Body of pancreas (tissue), 4 donors: ENCODE results near the gene UMODL1.

Experiments
- CTCF ChIP-seq, 7 experiments: fragments of 450-650 bp in 4 of 7; fragments of 200-600 bp in 3 of 7; sonication (generic) in 3 of 7; IDR thresholded peaks; one replicate each; pipeline ENCODE4 v1.5.1; 2016 to 2019; ENCODE audit warnings: antibody characterized with exemption in 7 of 7
- POLR2A ChIP-seq, 3 donors: fragments of 450-650 bp; IDR thresholded peaks; one replicate each; pipeline ENCODE4 v1.6.1; 2016; ENCODE audit warnings: antibody characterized with exemption in 3 of 3, mild to moderate bottlenecking in 2 of 3

- TF ChIP-seq CTCF (IDR thresholded peaks at IDR 0.05): no peak
- no peak for TF ChIP-seq POLR2A (IDR thresholded peaks at IDR 0.05)
These were observed 14.0 kb upstream of the UMODL1 start for GRCh38 chr21:42056996-42057689.
